ENCODE results near the gene PLCB2. TPM values are rescaled to one million over a fixed set of nuclear protein-coding genes. Genes with fewer than 3 reads are reported as not detected.

Gene PLCB2
- total and polyA plus RNA-seq, 9 of the 15 experiments (the other 6 are each of a cell fraction or from before 2014, with no cell fraction given), result 0.37 to 12.3 (median 8.0) TPM

DNA sequence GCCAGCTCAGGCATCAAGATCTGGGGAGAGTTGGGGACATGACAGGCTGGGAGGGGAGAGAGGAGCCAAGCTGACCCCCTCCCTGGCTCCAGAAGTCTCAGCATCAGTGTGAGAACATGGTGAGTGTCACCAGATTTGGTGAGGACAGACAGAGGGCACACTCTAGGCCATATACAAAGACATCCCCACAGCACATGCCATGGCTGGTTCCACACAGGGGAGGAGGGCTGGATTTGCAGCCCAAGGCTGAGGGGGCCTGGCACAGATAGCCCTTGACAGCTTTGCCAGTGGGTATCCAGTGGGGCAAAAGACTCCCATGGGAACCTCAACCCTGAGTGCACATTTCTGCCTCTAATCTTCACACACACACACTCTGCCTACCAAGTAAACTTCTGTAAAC lies 14.7 kb downstream of the PLCB2 start:
- DNase-seq (ENCODE audit: extremely low read depth in 1 of 4, low spot score in 3 of 4) (no peak), FAIRE-seq (no peak), ATAC-seq (no peak)
- Histone ChIP-seq H3K4me1 (replicated peaks in 1 of 2; ENCODE audit: control insufficient read depth in 2 of 2, insufficient read depth in 2 of 2, low read length in 2 of 2) (peaks cover 0 to 33% of the 10 kb centered on the region in 2 experiments; a peak in 3 of 5 replicates), H3K79me2 (ENCODE audit: control insufficient read depth, insufficient read depth, low read length) (no peaks in the 10 kb centered on the region), H3K27me3 (ENCODE audit: control insufficient read depth in 2 of 2, insufficient read depth in 2 of 2, low read length in 2 of 2) (peaks cover 3 to 41% of the 10 kb centered on the region in 2 experiments; a peak in 4 of 5 replicates), H3K4me2 (ENCODE audit: insufficient read depth, low read length) (no peak overlapping the region), H3K4me3 (no peak overlapping the region), H2AFZ (ENCODE audit: low read depth, low read length) (no peak overlapping the region), H3K9ac (ENCODE audit: insufficient read depth in 1 of 2, low read depth in 2 of 2, low read length in 2 of 2) (no peak overlapping the region), H3K9me3 (replicated peaks; ENCODE audit: control insufficient read depth, insufficient read depth, low read depth, low read length) (no peaks in the 10 kb centered on the region), H3K27ac (ENCODE audit: extremely low read depth, low read depth, low read length) (no peak overlapping the region), H3K9me1 (ENCODE audit: control insufficient read depth, insufficient read depth, low read length) (no peaks in the 10 kb centered on the region), H4K20me1 (replicated peaks; ENCODE audit: control insufficient read depth, insufficient read depth, low read length) (0 out of 2 replicates have a peak, but pooled peaks cover 2% of the 10 kb centered on the region), H3K36me3 (ENCODE audit: control insufficient read depth, insufficient read depth, low read length) (no peaks in the 10 kb centered on the region)
- BruUV-seq (replicated peaks), result no TSS peak
- in situ Hi-C loops (cut with MboI), result no loop called here
- intact Hi-C loops (cut with micrococcal nuclease), result no loop called here
- TF ChIP-seq CBFB (CRISPR knock-in tag; IDR thresholded peaks at IDR 0.05), result no peak
- TF ChIP-seq SAFB2 (IDR thresholded peaks at IDR 0.05; ENCODE audit: borderline replicate concordance, low read depth, low read length, severe bottlenecking), result no peak
- TF ChIP-seq, protein P1, sequence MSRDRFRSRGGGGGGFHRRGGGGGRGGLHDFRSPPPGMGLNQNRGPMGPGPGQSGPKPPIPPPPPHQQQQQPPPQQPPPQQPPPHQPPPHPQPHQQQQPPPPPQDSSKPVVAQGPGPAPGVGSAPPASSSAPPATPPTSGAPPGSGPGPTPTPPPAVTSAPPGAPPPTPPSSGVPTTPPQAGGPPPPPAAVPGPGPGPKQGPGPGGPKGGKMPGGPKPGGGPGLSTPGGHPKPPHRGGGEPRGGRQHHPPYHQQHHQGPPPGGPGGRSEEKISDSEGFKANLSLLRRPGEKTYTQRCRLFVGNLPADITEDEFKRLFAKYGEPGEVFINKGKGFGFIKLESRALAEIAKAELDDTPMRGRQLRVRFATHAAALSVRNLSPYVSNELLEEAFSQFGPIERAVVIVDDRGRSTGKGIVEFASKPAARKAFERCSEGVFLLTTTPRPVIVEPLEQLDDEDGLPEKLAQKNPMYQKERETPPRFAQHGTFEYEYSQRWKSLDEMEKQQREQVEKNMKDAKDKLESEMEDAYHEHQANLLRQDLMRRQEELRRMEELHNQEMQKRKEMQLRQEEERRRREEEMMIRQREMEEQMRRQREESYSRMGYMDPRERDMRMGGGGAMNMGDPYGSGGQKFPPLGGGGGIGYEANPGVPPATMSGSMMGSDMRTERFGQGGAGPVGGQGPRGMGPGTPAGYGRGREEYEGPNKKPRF (IDR thresholded peaks at IDR 0.05; ENCODE audit: low read depth, low read length), result no peak
- TF ChIP-seq, protein P2, sequence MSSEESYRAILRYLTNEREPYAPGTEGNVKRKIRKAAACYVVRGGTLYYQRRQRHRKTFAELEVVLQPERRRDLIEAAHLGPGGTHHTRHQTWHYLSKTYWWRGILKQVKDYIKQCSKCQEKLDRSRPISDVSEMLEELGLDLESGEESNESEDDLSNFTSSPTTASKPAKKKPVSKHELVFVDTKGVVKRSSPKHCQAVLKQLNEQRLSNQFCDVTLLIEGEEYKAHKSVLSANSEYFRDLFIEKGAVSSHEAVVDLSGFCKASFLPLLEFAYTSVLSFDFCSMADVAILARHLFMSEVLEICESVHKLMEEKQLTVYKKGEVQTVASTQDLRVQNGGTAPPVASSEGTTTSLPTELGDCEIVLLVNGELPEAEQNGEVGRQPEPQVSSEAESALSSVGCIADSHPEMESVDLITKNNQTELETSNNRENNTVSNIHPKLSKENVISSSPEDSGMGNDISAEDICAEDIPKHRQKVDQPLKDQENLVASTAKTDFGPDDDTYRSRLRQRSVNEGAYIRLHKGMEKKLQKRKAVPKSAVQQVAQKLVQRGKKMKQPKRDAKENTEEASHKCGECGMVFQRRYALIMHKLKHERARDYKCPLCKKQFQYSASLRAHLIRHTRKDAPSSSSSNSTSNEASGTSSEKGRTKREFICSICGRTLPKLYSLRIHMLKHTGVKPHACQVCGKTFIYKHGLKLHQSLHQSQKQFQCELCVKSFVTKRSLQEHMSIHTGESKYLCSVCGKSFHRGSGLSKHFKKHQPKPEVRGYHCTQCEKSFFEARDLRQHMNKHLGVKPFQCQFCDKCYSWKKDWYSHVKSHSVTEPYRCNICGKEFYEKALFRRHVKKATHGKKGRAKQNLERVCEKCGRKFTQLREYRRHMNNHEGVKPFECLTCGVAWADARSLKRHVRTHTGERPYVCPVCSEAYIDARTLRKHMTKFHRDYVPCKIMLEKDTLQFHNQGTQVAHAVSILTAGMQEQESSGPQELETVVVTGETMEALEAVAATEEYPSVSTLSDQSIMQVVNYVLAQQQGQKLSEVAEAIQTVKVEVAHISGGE (CRISPR knock-in tag; IDR thresholded peaks at IDR 0.05), result no peak
- no peak for TF ChIP-seq TAF7 (tag; IDR thresholded peaks at IDR 0.05)
- no peak for TF ChIP-seq TCF7 (IDR thresholded peaks at IDR 0.05; ENCODE audit: borderline replicate concordance)
- TF ChIP-seq ZC3H11A (IDR thresholded peaks at IDR 0.05; ENCODE audit: low read depth, low read length), result no peak
- TF ChIP-seq L3MBTL2 (IDR thresholded peaks at IDR 0.05), result no peak
- TF ChIP-seq ZFPM2 (CRISPR knock-in tag; IDR thresholded peaks at IDR 0.05), result no peak
- no peak for TF ChIP-seq ETV5 (CRISPR knock-in tag; IDR thresholded peaks at IDR 0.05; ENCODE audit: low read depth)
- CTCF ChIA-PET (ENCODE audit: low intra/inter-chr PET ratio), result no interaction called here
- POLR2A ChIA-PET, result interaction anchor here (0.6 to 0.7 kb wide), 2 partner anchors 16 to 86 kb away, joined by 3 to 4 read pairs; no protein-coding TSS in a partner anchor
